Activated CD8-positive, alpha-beta T cell treated with anti-CD3 and anti-CD28 coated beads, Interleukin-2, amount 10 ng/mL, durations not matched to agents 7 days and 5 days (primary cell): ENCODE data around the gene GDPD4. TPM values are rescaled to one million over a fixed set of nuclear protein-coding genes. Genes with fewer than 3 reads are reported as not detected.
A peak's percentile ranks its signal among the peaks of the same experiment; 100 is the strongest.

Experiments used
- ATAC-seq: fragments of 150-1000 bp; cut with Tn5 transposase; one replicate; pipeline ENCODE4 v1.10.0; 2021; ENCODE audit warnings: moderate library complexity
- CTCF ChIA-PET: fragments of 350-600 bp; sonication (Branson Sonifier 250); formaldehyde crosslinking; loops from one replicate; lab custom pipeline; 2021; ENCODE audit warnings: antibody characterized with exemption; lab: Charles Lee
- POLR2A ChIA-PET: fragments of 350-600 bp; sonication (Branson Sonifier 250); formaldehyde crosslinking; loops from one replicate; lab custom pipeline; 2021; ENCODE audit warnings: antibody characterized with exemption; lab: Charles Lee
- DNase-seq: peaks from one replicate; pipeline ENCODE4 v3.0.0-alpha.2; 2020
- H3K27ac Mint-ChIP-seq: one replicate; pipeline ENCODE4 v1.8.0; 2021; ENCODE audit warnings: mild to moderate bottlenecking, mixed read lengths
- H3K27me3 Mint-ChIP-seq: one replicate; pipeline ENCODE4 v1.8.0; 2021; ENCODE audit warnings: low read depth, mixed read lengths
- H3K36me3 Mint-ChIP-seq: one replicate; pipeline ENCODE4 v1.8.0; 2021; ENCODE audit warnings: low read depth, mixed read lengths
- H3K4me1 Mint-ChIP-seq: one replicate; pipeline ENCODE4 v1.8.0; 2021; ENCODE audit warnings: low read depth, mixed read lengths
- H3K4me3 Mint-ChIP-seq: one replicate; pipeline ENCODE4 v1.8.0; 2021; ENCODE audit warnings: mild to moderate bottlenecking, mixed read lengths
- H3K9me3 Mint-ChIP-seq: one replicate; pipeline ENCODE4 v1.8.0; 2022; ENCODE audit warnings: mixed read lengths; ENCODE audit not compliant: insufficient read depth
- total RNA-seq, 2 experiments: library from RNA; stranded (reverse); gene quantifications; one replicate each; pipeline ENCODE4 v1.2.3, GENCODE V29; 2021

Gene GDPD4
- total RNA-seq, 2 experiments from 2014 or later = not detected

- Mint-ChIP-seq H3K4me3 (no peak overlapping the region), H3K27me3 (peaks cover 3% of the 10 kb centered on the region), H3K36me3 (no peaks in the 10 kb centered on the region), H3K27ac (no peak overlapping the region), H3K4me1 (no peaks in the 10 kb centered on the region), H3K9me3 (no peaks in the 10 kb centered on the region)
- CTCF ChIA-PET = interaction anchor here (0.9 kb wide), 1 partner anchor 64 kb away, joined by 3 read pairs; no protein-coding TSS in a partner anchor
- POLR2A ChIA-PET = no interaction called here
- ATAC-seq = no peak
- DNase-seq = no peak
Observed at GRCh38 chr11:77191429-77191822, 110.1 kb downstream of the GDPD4 start.

- CTCF ChIA-PET = interaction anchor here (0.9 to 6.5 kb wide), 3 partner anchors 61 to 358 kb away, joined by 3 to 143 read pairs (median 28); partner anchors contain the start of gene MYO7A
- H3K36me3 Mint-ChIP-seq = no peaks in the 10 kb centered on the region
- H3K9me3 Mint-ChIP-seq = no peaks in the 10 kb centered on the region
- no peak overlapping the region for H3K27ac Mint-ChIP-seq
- no peaks in the 10 kb centered on the region for H3K4me1 Mint-ChIP-seq
- H3K27me3 Mint-ChIP-seq = peaks cover 4% of the 10 kb centered on the region
- DNase-seq (no peak), ATAC-seq (no peak)
- no peak overlapping the region for H3K4me3 Mint-ChIP-seq
- POLR2A ChIA-PET = no interaction called here
Observed at GRCh38 chr11:77190331-77191075, 111.0 kb downstream of the GDPD4 start.

- ChIA-PET POLR2A (no interaction called here), CTCF (interaction anchor here (5.1 to 6.5 kb wide), 2 partner anchors 60 to 359 kb away, joined by 28 to 143 read pairs; partner anchors contain the start of gene MYO7A)
- H3K27ac Mint-ChIP-seq = no peak overlapping the region
- H3K4me1 Mint-ChIP-seq = no peaks in the 10 kb centered on the region
- no peaks in the 10 kb centered on the region for H3K36me3 Mint-ChIP-seq
- no peaks in the 10 kb centered on the region for H3K9me3 Mint-ChIP-seq
- H3K27me3 Mint-ChIP-seq = peaks cover 4% of the 10 kb centered on the region
- DNase-seq (no peak), ATAC-seq (no peak)
- no peak overlapping the region for H3K4me3 Mint-ChIP-seq
Observed at GRCh38 chr11:77189588-77190210, 111.8 kb downstream of the GDPD4 start.

- DNase-seq (no peak), ATAC-seq (no peak)
- Mint-ChIP-seq H3K4me3 (no peak overlapping the region), H3K27ac (no peak overlapping the region), H3K27me3 (peaks cover 4% of the 10 kb centered on the region), H3K36me3 (no peaks in the 10 kb centered on the region), H3K9me3 (no peaks in the 10 kb centered on the region), H3K4me1 (no peaks in the 10 kb centered on the region)
- ChIA-PET CTCF (interaction anchor here (0.6 to 6.5 kb wide), 13 partner anchors 8 to 441 kb away, joined by 3 to 143 read pairs (median 5); partner anchors contain the start of gene MYO7A), POLR2A (no interaction called here)
Observed at GRCh38 chr11:77188633-77189491, 112.6 kb downstream of the GDPD4 start.

- ChIA-PET POLR2A (no interaction called here), CTCF (interaction anchor here (0.6 to 6.5 kb wide), 22 partner anchors 8 to 442 kb away, joined by 3 to 143 read pairs (median 5); partner anchors contain the start of gene MYO7A)
- no peaks in the 10 kb centered on the region for H3K36me3 Mint-ChIP-seq
- peaks cover 4% of the 10 kb centered on the region for H3K27me3 Mint-ChIP-seq
- no peak overlapping the region for H3K4me3 Mint-ChIP-seq
- no peaks in the 10 kb centered on the region for H3K4me1 Mint-ChIP-seq
- no peak overlapping the region for H3K27ac Mint-ChIP-seq
- DNase-seq = peak; percentile 83
- ATAC-seq = peak; percentile 83
- no peaks in the 10 kb centered on the region for H3K9me3 Mint-ChIP-seq
Observed at GRCh38 chr11:77187776-77188632, 113.5 kb downstream of the GDPD4 start.

GRCh38 chr11:77187111-77187750, 114.3 kb downstream of the GDPD4 start:
- ATAC-seq = no peak
- CTCF ChIA-PET = interaction anchor here (0.7 to 6.5 kb wide), 22 partner anchors 8 to 443 kb away, joined by 3 to 143 read pairs (median 4); partner anchors contain the start of gene MYO7A

GRCh38 chr11:77186302-77186701, 115.2 kb downstream of the GDPD4 start:
- DNase-seq (no peak), ATAC-seq (no peak)
- Mint-ChIP-seq H3K9me3 (no peaks in the 10 kb centered on the region), H3K27me3 (peaks cover 4% of the 10 kb centered on the region), H3K4me3 (no peak overlapping the region), H3K4me1 (no peaks in the 10 kb centered on the region), H3K27ac (no peak overlapping the region), H3K36me3 (no peaks in the 10 kb centered on the region)
- POLR2A ChIA-PET = no interaction called here
- CTCF ChIA-PET = interaction anchor here (0.7 to 6.5 kb wide), 11 partner anchors 10 to 433 kb away, joined by 3 to 143 read pairs (median 4); partner anchors contain the start of gene MYO7A

More at GRCh38 chr11:77187111-77187750, 114.3 kb downstream of the GDPD4 start:
- POLR2A ChIA-PET = no interaction called here
- Mint-ChIP-seq H3K4me1 (no peaks in the 10 kb centered on the region), H3K9me3 (no peaks in the 10 kb centered on the region), H3K27me3 (peaks cover 4% of the 10 kb centered on the region), H3K36me3 (no peaks in the 10 kb centered on the region), H3K4me3 (no peak overlapping the region), H3K27ac (no peak overlapping the region)
- DNase-seq = no peak

GRCh38 chr11:77184136-77184860, 117.2 kb downstream of the GDPD4 start:
- H3K9me3 Mint-ChIP-seq = no peaks in the 10 kb centered on the region
- no peak overlapping the region for H3K27ac Mint-ChIP-seq
- ChIA-PET POLR2A (no interaction called here), CTCF (interaction anchor here (6.5 kb wide), 1 partner anchor 54 kb away, joined by 143 read pairs; the partner anchor contains the start of gene MYO7A)
- H3K4me3 Mint-ChIP-seq = no peak overlapping the region
- no peak for ATAC-seq
- H3K27me3 Mint-ChIP-seq = peaks cover 4% of the 10 kb centered on the region
- no peak for DNase-seq
- H3K4me1 Mint-ChIP-seq = no peaks in the 10 kb centered on the region
- no peaks in the 10 kb centered on the region for H3K36me3 Mint-ChIP-seq

GRCh38 chr11:77183431-77183984, 118.0 kb downstream of the GDPD4 start:
- CTCF ChIA-PET = interaction anchor here (2.1 to 6.5 kb wide), 2 partner anchors 54 to 56 kb away, joined by 8 to 143 read pairs; partner anchors contain the start of gene MYO7A
- POLR2A ChIA-PET = no interaction called here
- Mint-ChIP-seq H3K27ac (no peak overlapping the region), H3K4me3 (no peak overlapping the region), H3K36me3 (no peaks in the 10 kb centered on the region), H3K9me3 (no peaks in the 10 kb centered on the region), H3K27me3 (peaks cover 4% of the 10 kb centered on the region), H3K4me1 (no peaks in the 10 kb centered on the region)
- DNase-seq (no peak), ATAC-seq (no peak)
